NCI-H2227 (cell line): Measurements from ENCODE around the gene KRTAP4-7.
"Not testable (repeated sequence)": the region's sequence is repeated elsewhere in the genome, so short reads cannot be mapped to it uniquely, and the experiment has no call there.

Source experiments
- DNase-seq: peaks from one replicate; lab custom pipeline; 2025; ENCODE audit not compliant: unreplicated experiment; lab: John Stamatoyannopoulos, UW

Gene KRTAP4-7

DNA sequence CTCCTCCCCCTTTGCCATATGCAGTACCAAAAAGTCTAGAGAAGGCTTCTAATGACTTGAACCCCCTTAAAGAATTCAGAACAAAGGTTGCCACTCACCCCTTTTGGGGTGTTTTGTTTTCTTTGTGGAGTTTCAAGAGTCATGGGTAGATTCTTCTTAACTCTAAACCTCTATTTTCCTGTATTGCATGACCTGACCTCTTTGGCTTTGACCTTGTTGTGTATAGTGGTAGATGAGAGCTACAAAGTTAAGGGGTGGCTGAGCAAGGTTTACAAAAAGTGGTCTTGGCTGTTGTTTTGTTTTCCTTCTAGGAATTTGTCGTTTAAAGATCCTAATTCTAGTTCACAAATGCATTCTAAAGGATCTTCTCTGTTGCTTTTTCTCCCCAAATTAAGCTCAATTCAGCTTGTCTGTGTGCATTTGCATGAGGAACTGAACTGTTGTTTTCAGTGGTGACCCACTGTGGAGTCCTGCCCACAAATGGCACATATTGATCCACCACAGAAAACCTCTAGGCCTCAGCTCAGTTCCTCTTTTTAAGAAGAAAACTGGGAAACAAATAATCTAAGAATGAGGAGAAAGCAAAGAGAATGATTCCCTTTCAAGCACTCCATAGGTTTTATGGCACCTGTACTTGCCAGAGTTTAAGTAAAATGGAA, 24.9 kb downstream of the KRTAP4-7 start:
- DNase-seq: not testable (repeated sequence)

DNA sequence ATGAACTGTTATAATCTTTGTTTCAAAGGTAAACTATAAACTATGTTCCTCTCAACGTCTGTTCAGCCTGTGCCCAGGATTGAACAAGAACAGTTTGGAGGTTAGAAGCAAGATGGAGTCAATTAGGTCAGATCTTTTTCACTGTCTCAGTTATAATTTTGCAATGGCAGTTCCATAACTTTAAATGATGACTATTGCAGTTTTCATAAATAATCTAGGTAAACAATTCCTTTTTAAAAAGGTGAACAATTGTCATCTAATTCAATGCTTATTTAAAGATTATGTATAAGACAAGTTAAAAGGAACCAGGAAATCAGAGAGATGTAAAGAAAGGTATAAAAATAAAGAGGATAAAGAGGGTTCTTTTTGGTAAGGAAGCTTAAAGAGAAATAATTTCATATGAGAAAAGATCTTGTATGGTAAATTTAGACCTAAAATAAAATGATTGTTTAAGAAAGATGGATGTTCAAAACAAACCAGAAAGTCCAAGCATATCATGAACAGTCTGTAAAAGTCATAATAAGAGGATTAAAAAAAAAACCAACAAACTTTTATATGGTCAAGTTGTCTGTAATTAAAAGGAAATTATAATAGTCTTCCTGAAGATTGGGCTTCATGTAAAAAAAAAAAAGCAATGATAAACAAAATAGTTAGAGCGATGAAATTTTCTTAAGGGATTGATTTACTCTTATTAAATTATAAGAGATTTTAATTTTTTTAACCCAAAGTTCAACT, 27.4 kb downstream of the KRTAP4-7 start:
- DNase-seq: no peak

DNA sequence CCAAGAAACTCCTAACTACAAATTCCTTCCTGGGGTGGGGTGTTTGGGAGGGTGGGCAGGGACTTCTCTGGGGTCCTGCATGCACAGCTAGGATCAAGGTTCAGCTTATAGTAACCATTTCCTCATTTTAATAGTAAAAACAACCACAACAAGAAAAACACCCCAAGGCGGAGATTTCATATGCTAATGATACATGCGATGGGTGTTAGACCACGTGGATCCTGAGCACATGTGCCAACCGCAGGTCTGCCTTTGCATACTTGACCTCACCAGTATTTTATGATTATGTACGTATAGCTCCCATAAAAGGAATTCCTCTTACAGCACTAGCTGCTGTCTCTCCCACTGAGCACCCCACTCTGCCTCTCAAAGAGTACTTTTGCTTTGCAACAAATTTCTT, 32.3 kb downstream of the KRTAP4-7 start:
- no peak for DNase-seq

DNA sequence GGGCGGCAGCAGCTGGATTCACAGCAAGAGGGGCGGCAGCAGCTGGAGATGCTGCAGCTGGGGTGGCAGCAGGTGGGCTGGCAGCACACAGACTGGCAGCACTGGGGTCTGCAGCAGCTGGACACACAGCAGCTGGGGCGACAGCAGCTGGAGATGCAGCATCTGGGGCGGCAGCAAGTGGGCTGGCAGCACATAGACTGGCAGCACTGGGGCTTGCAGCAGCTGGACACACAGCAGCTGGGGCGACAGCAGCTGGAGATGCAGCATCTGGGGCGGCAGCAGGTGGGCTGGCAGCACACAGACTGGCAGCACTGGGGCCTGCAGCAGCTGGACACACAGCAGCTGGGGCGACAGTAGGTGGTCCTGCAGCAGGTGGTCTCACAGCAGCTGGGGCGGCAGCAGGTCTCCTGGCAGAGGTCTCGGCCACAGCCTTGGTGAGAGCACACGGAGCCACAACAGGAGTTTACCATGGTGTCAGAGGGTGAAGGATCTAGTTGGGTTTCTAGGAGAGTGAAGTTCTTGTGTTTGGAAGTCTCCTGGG, 34.0 kb downstream of the KRTAP4-7 start, which contains the start of gene KRTAP4-11:
KRTAP4-11 (minus strand) TSS at position 528 of the 541 bp plus-strand sequence; CDS start at position 470, 58 bp downstream.
- DNase-seq: not testable (repeated sequence)

DNA sequence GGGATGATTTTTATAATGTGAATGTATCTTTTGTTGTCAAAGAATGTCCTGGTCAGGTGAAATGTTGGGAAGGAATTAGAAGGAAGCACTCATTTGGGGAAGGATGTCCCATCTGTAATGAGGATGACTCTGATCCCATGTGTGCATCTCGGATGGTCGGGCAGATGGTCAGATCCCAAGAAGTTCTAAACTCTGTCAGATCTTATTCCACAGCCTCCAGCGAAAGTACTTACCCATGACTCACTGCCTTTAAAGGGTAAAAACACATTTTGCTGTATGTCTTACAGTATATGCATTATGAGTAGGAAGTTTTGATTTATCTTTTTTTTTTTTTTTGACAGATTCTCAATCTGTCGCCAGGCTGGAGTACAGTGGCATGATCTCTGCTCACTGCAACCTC, 34.8 kb downstream of the KRTAP4-7 start:
- DNase-seq: no peak

DNA sequence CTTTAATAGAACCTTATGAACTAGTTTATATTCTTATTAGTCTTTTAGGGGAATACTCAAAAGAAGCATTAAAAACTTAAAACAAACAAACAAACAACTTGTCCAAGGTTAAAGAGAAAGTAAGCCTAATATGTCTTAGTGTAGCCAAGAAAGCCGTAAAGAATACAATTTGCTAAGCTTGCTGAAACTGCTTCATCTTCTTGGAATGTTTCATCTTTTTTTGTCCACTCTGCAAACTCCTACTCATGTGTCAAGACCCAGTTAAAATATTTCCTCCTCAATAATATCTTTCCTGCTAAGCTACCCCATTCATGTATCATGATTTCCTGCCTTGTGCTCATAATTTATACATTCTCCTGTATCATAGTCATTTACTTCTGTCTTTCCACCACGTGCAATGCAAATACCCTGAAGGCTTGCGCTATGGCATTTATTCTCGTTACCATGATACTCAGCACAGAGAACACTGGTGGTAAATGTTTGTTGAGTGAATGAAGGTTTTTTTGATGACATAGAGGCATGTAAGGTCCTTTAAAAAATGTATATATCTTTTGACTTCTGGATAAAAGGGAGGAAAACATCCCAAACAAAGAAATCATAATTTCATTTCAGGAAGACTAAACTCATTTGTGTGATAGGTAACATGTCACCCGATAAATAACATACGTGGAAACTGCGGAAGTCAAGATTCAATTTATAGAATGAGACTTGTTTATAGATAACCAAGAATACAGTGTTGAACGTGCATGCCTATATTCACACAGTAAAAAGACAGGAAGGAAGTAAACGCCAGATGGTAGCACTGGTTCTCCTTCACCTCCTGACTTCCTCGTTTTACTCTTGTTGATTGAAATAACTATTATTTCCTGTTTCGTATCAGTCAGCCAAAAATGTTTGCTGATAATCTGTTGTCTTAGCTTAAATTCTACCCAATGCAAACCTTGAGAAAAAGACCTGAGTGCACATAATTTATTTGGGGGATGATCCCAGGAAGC, 36.0 kb downstream of the KRTAP4-7 start:
- not testable (repeated sequence) for DNase-seq

DNA sequence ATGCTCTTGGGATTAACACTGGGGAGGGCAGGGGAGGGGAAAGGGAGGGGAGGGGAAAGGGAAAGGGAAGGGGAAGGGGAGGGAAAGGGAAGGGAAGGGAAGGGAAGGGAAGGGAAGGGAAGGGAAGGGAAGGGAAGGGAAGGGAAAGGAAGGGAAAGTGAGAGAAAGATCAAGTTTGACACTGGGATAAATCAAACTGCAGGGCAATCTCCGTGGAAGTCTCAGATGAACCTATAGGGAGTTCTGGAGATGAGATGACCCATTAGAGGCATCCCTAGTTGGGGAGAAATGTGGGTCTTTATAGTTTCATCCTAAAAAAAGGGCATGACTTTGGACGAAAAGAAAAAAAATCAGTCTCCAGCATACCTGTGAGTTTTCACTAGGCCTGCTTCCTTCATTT, 37.8 kb downstream of the KRTAP4-7 start:
- no peak for DNase-seq

DNA sequence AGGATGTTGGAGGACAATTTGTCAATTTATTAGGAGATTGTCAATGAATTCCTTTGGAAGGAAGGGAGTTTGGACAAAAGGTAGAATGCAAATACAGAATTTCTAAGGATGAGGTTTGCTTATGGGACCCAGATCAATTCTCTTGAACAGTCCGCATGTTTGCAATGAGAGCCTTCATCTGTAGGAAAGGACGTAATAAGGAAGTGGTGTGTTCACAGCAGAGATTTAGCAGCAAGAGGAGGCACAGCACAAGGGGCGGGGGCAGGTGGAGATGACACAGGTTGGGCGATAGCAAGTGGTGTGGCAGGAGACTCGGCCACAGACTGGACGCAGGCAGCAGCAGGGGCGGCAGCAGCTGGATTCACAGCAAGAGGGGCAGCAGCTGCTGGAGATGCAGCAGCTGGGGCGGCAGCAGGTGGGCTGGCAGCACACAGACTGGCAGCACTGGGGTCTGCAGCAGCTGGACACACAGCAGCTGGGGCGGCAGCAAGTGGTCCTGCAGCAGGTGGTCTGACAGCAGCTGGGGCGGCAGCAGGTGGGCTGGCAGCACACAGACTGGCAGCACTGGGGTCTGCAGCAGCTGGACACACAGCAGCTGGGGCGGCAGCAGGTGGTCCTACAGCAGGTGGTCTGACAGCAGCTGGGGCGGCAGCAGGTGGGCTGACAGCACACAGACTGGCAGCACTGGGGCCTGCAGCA, 39.5 kb downstream of the KRTAP4-7 start:
- not testable (repeated sequence) for DNase-seq

DNA sequence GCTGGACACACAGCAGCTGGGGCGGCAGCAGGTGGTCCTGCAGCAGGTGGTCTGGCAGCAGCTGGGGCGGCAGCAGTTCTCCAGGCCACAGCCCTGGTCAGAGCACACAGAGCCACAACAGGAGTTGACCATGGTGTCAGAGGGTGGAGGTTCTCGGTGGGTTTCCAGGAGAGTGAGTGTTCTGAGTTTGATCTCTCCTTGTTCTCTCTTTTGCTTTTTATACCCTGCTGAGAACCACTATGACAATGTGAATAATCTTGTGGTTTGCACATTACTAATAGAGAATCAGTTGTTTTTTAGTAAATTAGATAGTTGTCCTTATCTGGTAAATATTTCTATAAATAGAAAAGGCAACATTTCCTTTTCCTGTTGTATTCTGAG, 40.0 kb downstream of the KRTAP4-7 start, which contains the start of gene KRTAP4-12:
KRTAP4-12 (minus strand) TSS at position 192 of the 381 bp plus-strand sequence; CDS start at position 132, 60 bp downstream.
- not testable (repeated sequence) for DNase-seq

DNA sequence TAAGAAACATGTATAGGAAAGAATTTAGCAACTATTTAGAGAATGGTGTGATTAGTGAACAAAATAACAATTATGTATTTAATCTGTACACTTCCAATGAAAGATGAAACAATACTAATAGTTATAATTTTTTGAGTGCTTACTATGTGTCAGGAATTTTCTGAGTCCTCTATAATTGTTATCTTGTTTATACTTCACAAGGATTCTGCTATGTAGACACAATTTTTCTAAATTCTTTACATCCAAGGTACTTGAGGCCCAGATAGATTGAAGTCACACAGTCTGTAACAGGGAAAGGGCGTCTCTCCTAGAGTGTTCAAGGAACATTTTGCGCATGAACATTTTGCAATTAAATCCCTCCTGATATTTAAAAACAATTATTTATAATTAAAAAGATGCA, 41.1 kb downstream of the KRTAP4-7 start:
- DNase-seq: no peak

DNA sequence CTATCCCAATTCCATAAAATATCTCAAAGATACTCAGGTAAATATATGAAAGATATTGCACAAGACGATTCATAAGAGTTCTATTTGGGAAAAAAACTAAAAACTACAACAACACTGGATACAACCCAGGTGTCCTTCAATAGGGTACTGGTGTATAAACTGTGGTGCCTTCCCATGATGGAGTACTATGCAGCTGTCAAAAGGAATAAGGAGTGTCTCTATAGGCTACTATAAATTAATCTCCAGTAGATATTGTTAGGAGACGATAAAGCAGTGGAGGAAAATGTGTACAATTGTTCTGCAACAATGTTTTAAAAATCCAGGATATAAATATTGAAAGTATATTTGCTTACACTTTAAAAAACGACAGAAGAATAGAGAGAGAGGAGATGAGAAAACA, 42.5 kb downstream of the KRTAP4-7 start:
- DNase-seq: no peak

DNA sequence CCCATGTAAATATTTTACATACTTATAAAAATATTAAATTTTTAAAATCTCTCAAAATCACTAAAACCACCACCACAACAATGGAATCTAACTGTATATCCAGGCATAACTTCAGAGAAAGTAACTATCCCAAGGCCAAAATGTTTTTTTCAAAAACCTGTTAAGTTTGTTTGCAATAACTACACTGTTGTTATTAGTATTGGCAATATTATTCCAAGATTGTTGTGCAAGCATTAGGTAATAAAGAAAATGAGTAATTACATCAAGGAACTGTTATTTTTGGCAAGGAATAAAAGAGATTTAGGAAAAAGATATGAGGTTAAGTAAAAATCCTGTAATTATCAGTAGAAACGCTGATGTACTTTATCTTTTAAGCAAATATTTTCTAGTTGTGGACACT, 43.4 kb downstream of the KRTAP4-7 start:
- DNase-seq: no peak

DNA sequence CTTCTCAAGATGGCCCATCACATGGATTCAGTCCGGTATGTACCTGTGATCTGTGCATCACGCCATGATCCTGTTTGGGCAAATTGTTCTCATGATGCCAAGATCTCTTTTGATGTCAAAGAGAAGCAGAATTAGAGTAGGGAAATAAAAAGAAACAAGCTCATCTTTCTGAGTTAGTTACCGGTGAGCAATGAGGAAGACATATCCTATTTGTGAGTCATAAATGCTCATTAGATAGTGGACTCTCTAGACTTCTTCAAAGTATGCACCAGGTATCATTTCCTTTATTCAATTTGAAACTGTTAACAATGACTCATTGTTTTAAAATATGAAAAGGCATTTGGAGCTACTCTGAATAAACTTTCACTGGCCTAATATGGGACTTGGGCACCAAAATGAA, 48.0 kb downstream of the KRTAP4-7 start:
- no peak for DNase-seq

DNA sequence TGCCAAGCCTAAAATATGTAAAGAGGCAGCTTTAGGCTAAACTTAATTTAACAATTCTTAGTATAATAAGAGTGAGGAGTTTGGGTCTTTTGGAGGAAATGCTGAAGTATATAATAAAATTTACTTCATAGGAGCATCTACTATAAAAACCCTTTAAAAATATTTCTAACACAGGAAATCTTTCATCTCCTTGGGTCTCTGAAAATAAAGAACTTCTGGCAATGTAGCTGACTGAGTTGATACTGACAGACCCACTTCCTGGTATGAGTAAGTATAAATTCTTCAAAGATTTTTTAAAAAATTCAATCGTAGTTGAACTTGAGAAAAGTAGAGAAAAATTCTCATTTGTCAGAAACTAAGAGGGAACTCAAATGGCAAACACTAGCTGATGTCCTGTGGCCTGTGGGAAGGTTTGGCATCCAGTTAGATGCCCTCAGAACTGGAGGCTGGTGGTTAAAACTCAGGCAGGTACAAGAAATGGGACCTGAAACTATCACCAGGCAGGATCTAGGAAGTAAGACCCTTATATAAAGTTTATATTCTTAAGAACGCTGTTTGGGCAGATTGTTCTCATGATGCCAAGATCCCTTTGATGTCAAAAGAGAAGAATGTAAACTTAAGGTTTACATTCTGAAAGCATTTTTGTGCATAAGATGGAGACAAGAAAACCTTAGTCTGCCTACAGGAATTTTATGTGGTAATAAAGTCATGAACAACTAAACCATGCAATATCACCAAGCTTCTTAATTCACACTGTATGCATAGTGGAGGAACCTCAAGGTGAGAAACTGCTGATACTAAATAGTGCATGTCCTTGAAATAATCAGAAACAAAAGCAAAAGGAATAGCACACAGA, 50.2 kb downstream of the KRTAP4-7 start:
- no peak for DNase-seq
